ENCODE data around the gene SSU72. TPM values are rescaled to one million over a fixed set of nuclear protein-coding genes. Genes with fewer than 3 reads are reported as not detected.

SSU72 gene
- total RNA-seq, 1 donor from 2014 or later: 54.0 TPM

GRCh38 chr1:1550591-1551432 is 23.9 kb downstream of the SSU72 start:
- peaks cover 3% of the 10 kb centered on the region for H3K36me3 ChIP-seq (ENCODE audit: control insufficient read depth, insufficient read depth, low read length)
- no peak overlapping the region for H3K4me3 ChIP-seq (ENCODE audit: low read depth, low read length)
- FAIRE-seq (no peak), DNase-seq (ENCODE audit: low read depth) (no peak)
- H3K27me3 ChIP-seq (ENCODE audit: control insufficient read depth, insufficient read depth, low read length): no peaks in the 10 kb centered on the region
- no peak for TF ChIP-seq CTCF (IDR thresholded peaks at IDR 0.05; ENCODE audit: insufficient read depth, low read length, severe bottlenecking)

- no peak for DNase-seq (ENCODE audit: low read depth)
- H3K4me3 ChIP-seq (ENCODE audit: low read depth, low read length): no peak overlapping the region
- no peaks in the 10 kb centered on the region for H3K27me3 ChIP-seq (ENCODE audit: control insufficient read depth, insufficient read depth, low read length)
- peaks cover 3% of the 10 kb centered on the region for H3K36me3 ChIP-seq (ENCODE audit: control insufficient read depth, insufficient read depth, low read length)
- FAIRE-seq: no peak
- no peak for TF ChIP-seq CTCF (IDR thresholded peaks at IDR 0.05; ENCODE audit: insufficient read depth, low read length, severe bottlenecking)
These were observed 24.6 kb downstream of the SSU72 start for GRCh38 chr1:1550087-1550486.

- no peak for DNase-seq (ENCODE audit: low read depth)
- H3K4me3 ChIP-seq (ENCODE audit: low read depth, low read length): no peak overlapping the region
- H3K27me3 ChIP-seq (ENCODE audit: control insufficient read depth, insufficient read depth, low read length): no peaks in the 10 kb centered on the region
- FAIRE-seq: no peak
- TF ChIP-seq CTCF (IDR thresholded peaks at IDR 0.05; ENCODE audit: insufficient read depth, low read length, severe bottlenecking): no peak
- peaks cover 3% of the 10 kb centered on the region for H3K36me3 ChIP-seq (ENCODE audit: control insufficient read depth, insufficient read depth, low read length)
These were observed 26.1 kb downstream of the SSU72 start for GRCh38 chr1:1548591-1548990.

- TF ChIP-seq CTCF (IDR thresholded peaks at IDR 0.05; ENCODE audit: insufficient read depth, low read length, severe bottlenecking): no peak
- Histone ChIP-seq H3K36me3 (ENCODE audit: control insufficient read depth, insufficient read depth, low read length) (peaks cover 8% of the 10 kb centered on the region), H3K4me3 (ENCODE audit: low read depth, low read length) (no peak overlapping the region), H3K27me3 (ENCODE audit: control insufficient read depth, insufficient read depth, low read length) (no peaks in the 10 kb centered on the region)
- DNase-seq (ENCODE audit: low read depth): no peak
- FAIRE-seq: no peak
These were observed 27.2 kb downstream of the SSU72 start for GRCh38 chr1:1547476-1547875.

- Histone ChIP-seq H3K36me3 (ENCODE audit: control insufficient read depth, insufficient read depth, low read length) (peaks cover 9% of the 10 kb centered on the region), H3K27me3 (ENCODE audit: control insufficient read depth, insufficient read depth, low read length) (no peaks in the 10 kb centered on the region), H3K4me3 (ENCODE audit: low read depth, low read length) (no peak overlapping the region)
- no peak for TF ChIP-seq CTCF (IDR thresholded peaks at IDR 0.05; ENCODE audit: insufficient read depth, low read length, severe bottlenecking)
- DNase-seq (ENCODE audit: low read depth) (no peak), FAIRE-seq (no peak)
These were observed 27.7 kb downstream of the SSU72 start for GRCh38 chr1:1547011-1547410.

Measured in bronchial epithelial cell (primary cell).